Spinal cord (tissue), 10 donors: ENCODE data around the gene SCFD2. TPM values are rescaled to one million over a fixed set of nuclear protein-coding genes. Genes with fewer than 3 reads are reported as not detected.
"Not testable (repeated sequence)": the region's sequence is repeated elsewhere in the genome, so short reads cannot be mapped to it uniquely, and the experiment has no call there.

Experiments used
- DNase-seq, 6 donors: peaks; one replicate each; pipeline versions ENCODE4 v3.0.0 to v3.0.0-alpha.2; 2013 to 2015; ENCODE audit warnings: low spot score in 6 of 6, low read depth in 4 of 6
- H3K27ac ChIP-seq: one replicate; pipeline ENCODE4 v1.5.1; 2013; ENCODE audit warnings: low read depth, low read length, control low read depth
- H3K27me3 ChIP-seq: one replicate; pipeline ENCODE4 v1.6.1; 2013; ENCODE audit warnings: low read length; ENCODE audit not compliant: control insufficient read depth, insufficient read depth
- H3K36me3 ChIP-seq: one replicate; pipeline ENCODE4 v1.6.1; 2013; ENCODE audit warnings: low read length; ENCODE audit not compliant: control insufficient read depth, insufficient read depth
- H3K4me1 ChIP-seq: one replicate; pipeline ENCODE4 v1.6.1; 2013; ENCODE audit warnings: low read length; ENCODE audit not compliant: control insufficient read depth, insufficient read depth
- H3K4me3 ChIP-seq: one replicate; pipeline ENCODE4 v1.5.1; 2013; ENCODE audit warnings: low read depth, low read length, control low read depth
- H3K9me3 ChIP-seq: one replicate; pipeline ENCODE4 v1.6.1; 2013; ENCODE audit warnings: low read length; ENCODE audit not compliant: control insufficient read depth, insufficient read depth
- WGBS: methylation state at CpG from one replicate; pipeline ENCODE4 v1.1.5; 2013; ENCODE audit warnings: missing lambda C conversion rate; ENCODE audit not compliant: insufficient coverage; 5-methylcytosine and 5-hydroxymethylcytosine counted together
- long read RNA-seq, 4 donors: transcript quantifications; one replicate each; lab custom pipeline, GENCODE V29; 2026
- polyA plus RNA-seq, 2 donors: library from polyadenylated mRNA; unstranded; fragments of 120-200 nt; gene quantifications; one replicate each; pipeline ENCODE4 v1.2.1, GENCODE V29; 2013; ENCODE audit not compliant: insufficient read length in 2 of 2
- total RNA-seq, 2 donors: library from RNA; depleted of rRNA in 1 of 2; stranded (reverse); fragments of 120-200 nt in 1 of 2; fragments of >200 nt in 1 of 2; gene quantifications; one replicate each; pipeline versions ENCODE4 v1.2.3 to v1.2.4, GENCODE V29; 2013 to 2014
- donor health status: healthy.

Gene SCFD2
- total RNA-seq (10 to 100 TPM; 18.8 to 19.5 TPM), polyA plus RNA-seq (10 to 100 TPM; 15.6 to 16.7 TPM)
- long read RNA-seq, donor 1, partial matches to known transcripts, result 21 of 21 reads
- long read RNA-seq, donor 1, other reads (novel, unspliced or antisense), result 0 of 21 reads
- long read RNA-seq, donor 2, partial matches to known transcripts, result 10 of 10 reads
- long read RNA-seq, donor 2, other reads (novel, unspliced or antisense), result 0 of 10 reads
- long read RNA-seq, donor 3, partial matches to known transcripts, result 6 of 6 reads
- long read RNA-seq, donor 3, other reads (novel, unspliced or antisense), result 0 of 6 reads
- long read RNA-seq, donor 4, partial matches to known transcripts, result 15 of 15 reads
- long read RNA-seq, donor 4, other reads (novel, unspliced or antisense), result 0 of 15 reads

GRCh38 chr4:53365486-53366300 lies at the start of gene SCFD2:
Gene SCFD2, minus strand, starts transcription at chr4:53366061.
- 0% methylated on average over 51 of the region's 51 CpGs for WGBS
- peak; percentile 96 to 100 (median 99) for DNase-seq
- H3K36me3 ChIP-seq, result no peaks in the 10 kb centered on the region
- H3K27ac ChIP-seq, result peak within 1 kb of the TSS; percentile 59
- peaks cover 12% of the 10 kb centered on the region for H3K27me3 ChIP-seq
- H3K4me3 ChIP-seq, result peak within 1 kb of the TSS; percentile 71
- no peaks in the 10 kb centered on the region for H3K9me3 ChIP-seq
- H3K4me1 ChIP-seq, result peaks cover 18% of the 10 kb centered on the region

GRCh38 chr4:53409479-53409878 lies 43.6 kb upstream of the SCFD2 start:
- DNase-seq, H3K4me1 ChIP-seq, H3K9me3 ChIP-seq, H3K27me3 ChIP-seq, H3K4me3 ChIP-seq, H3K27ac ChIP-seq, H3K36me3 ChIP-seq: not testable (repeated sequence)
- 87% methylated on average over 4 of the region's 11 CpGs for WGBS

- H3K27me3 ChIP-seq, result no peaks in the 10 kb centered on the region
- no peak for DNase-seq
- WGBS, result 84% methylated on average over 4 of the region's 4 CpGs
- peaks cover 5% of the 10 kb centered on the region for H3K36me3 ChIP-seq
- no peak overlapping the region for H3K27ac ChIP-seq
- no peaks in the 10 kb centered on the region for H3K9me3 ChIP-seq
- no peak overlapping the region for H3K4me3 ChIP-seq
- no peaks in the 10 kb centered on the region for H3K4me1 ChIP-seq
Measured at GRCh38 chr4:53380221-53380620, 14.4 kb upstream of the SCFD2 start.

- Histone ChIP-seq H3K9me3 (no peaks in the 10 kb centered on the region), H3K27me3 (no peaks in the 10 kb centered on the region), H3K4me1 (no peaks in the 10 kb centered on the region), H3K4me3 (peak overlapping the region; percentile 92), H3K27ac (no peak overlapping the region), H3K36me3 (no peaks in the 10 kb centered on the region)
- WGBS, result 3% methylated on average over 6 of the region's 10 CpGs
- no peak for DNase-seq
Measured at GRCh38 chr4:53378171-53378482, 12.3 kb upstream of the SCFD2 start.

- no peaks in the 10 kb centered on the region for H3K36me3 ChIP-seq
- no peaks in the 10 kb centered on the region for H3K4me1 ChIP-seq
- under 1% methylated on average over 84 of the region's 85 CpGs for WGBS
- H3K27me3 ChIP-seq, result no peaks in the 10 kb centered on the region
- H3K4me3 ChIP-seq, result peak within 1 kb of the TSS; percentile 92
- no peaks in the 10 kb centered on the region for H3K9me3 ChIP-seq
- H3K27ac ChIP-seq, result peak within 1 kb of the TSS; percentile 91
- DNase-seq, result peak; percentile 84 to 98 (median 90)
Measured at GRCh38 chr4:53377319-53378170, 11.7 kb upstream of the SCFD2 start, which contains the start of gene FIP1L1. Gene FIP1L1, plus strand, starts transcription at chr4:53377641. Its CDS starts 198 bp downstream, at chr4:53377839.

- Histone ChIP-seq H3K4me3 (peak overlapping the region; percentile 92), H3K27me3 (no peaks in the 10 kb centered on the region), H3K36me3 (no peaks in the 10 kb centered on the region), H3K27ac (peak overlapping the region; percentile 91), H3K4me1 (no peaks in the 10 kb centered on the region), H3K9me3 (no peaks in the 10 kb centered on the region)
- 40% methylated on average over 2 of the region's 5 CpGs for WGBS
- DNase-seq, result no peak
Measured at GRCh38 chr4:53376900-53377299, 11.0 kb upstream of the SCFD2 start.

- H3K9me3 ChIP-seq, result no peaks in the 10 kb centered on the region
Measured at GRCh38 chr4:53374777-53375258, 9.0 kb upstream of the SCFD2 start.

GRCh38 chr4:53371843-53372521 lies 6.1 kb upstream of the SCFD2 start:
- Histone ChIP-seq H3K4me1 (no peaks in the 10 kb centered on the region), H3K27ac (no peak overlapping the region), H3K27me3 (peaks cover 14% of the 10 kb centered on the region), H3K36me3 (no peaks in the 10 kb centered on the region), H3K9me3 (no peaks in the 10 kb centered on the region), H3K4me3 (no peak overlapping the region)
- peak in 1 of 6 donors; percentile 48 for DNase-seq
- 79% methylated on average over 4 of the region's 4 CpGs for WGBS

More at GRCh38 chr4:53374777-53375258, 9.0 kb upstream of the SCFD2 start:
- no peak overlapping the region for H3K4me3 ChIP-seq
- H3K27me3 ChIP-seq, result peaks cover 6% of the 10 kb centered on the region
- WGBS, result 85% methylated on average over 2 of the region's 4 CpGs
- H3K4me1 ChIP-seq, result no peaks in the 10 kb centered on the region
- no peaks in the 10 kb centered on the region for H3K36me3 ChIP-seq
- no peak for DNase-seq
- H3K27ac ChIP-seq, result no peak overlapping the region

GRCh38 chr4:53371049-53371448 lies 5.2 kb upstream of the SCFD2 start:
- no peaks in the 10 kb centered on the region for H3K9me3 ChIP-seq
- H3K27me3 ChIP-seq, result peaks cover 14% of the 10 kb centered on the region
- no peak for DNase-seq
- H3K36me3 ChIP-seq, result no peaks in the 10 kb centered on the region
- H3K27ac ChIP-seq, result no peak overlapping the region
- H3K4me1 ChIP-seq, result no peaks in the 10 kb centered on the region
- WGBS, result 80% methylated on average over 2 of the region's 3 CpGs
- no peak overlapping the region for H3K4me3 ChIP-seq
